Stimulated activated CD8-positive, alpha-beta memory T cell treated with anti-CD3 and anti-CD28 coated beads, Interleukin-7, amount 100 ng/mL, for 48 hours (primary cell): Measurements from ENCODE around the gene SH2D1A.
A peak's percentile ranks its signal among the peaks of the same experiment; 100 is the strongest.
"Not testable (repeated sequence)": the region's sequence is repeated elsewhere in the genome, so short reads cannot be mapped to it uniquely, and the experiment has no call there.

ENCODE experiments used
- DNase-seq, 2 donors: peaks; one replicate each; pipeline ENCODE4 v3.0.0-alpha.2; 2020; ENCODE audit warnings: low read depth in 1 of 2; ENCODE audit errors: extremely low read depth in 1 of 2

The SH2D1A gene

GRCh38 chrX:124346117-124346876 lies at the start of gene SH2D1A:
TSS of gene SH2D1A (plus strand) at chrX:124346563. CDS start at chrX:124346643, 80 bp downstream.
- DNase-seq = no peak

DNA sequence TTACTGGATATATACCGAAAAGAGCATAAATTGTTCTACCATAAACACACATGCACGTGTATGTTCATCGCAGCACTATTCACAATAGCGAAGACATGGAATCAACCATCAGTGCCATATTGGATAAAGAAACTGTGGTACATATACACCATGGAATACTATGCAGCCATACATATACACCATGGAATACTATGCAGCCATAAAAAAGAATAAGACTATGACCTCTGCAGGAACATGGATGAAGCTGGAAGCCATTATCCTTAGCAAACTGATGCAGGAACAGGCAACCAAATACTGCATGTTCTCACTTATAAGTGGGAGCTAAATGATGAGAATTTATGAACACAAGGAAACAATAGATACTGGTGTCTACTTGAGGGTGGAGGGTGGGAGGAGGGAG lies 47.0 kb upstream of the SH2D1A start:
- not testable (repeated sequence) for DNase-seq

GRCh38 chrX:124300405-124300804 lies 46.0 kb upstream of the SH2D1A start:
- no peak for DNase-seq

GRCh38 chrX:124307253-124307907 lies 39.0 kb upstream of the SH2D1A start:
- DNase-seq = no peak

DNA sequence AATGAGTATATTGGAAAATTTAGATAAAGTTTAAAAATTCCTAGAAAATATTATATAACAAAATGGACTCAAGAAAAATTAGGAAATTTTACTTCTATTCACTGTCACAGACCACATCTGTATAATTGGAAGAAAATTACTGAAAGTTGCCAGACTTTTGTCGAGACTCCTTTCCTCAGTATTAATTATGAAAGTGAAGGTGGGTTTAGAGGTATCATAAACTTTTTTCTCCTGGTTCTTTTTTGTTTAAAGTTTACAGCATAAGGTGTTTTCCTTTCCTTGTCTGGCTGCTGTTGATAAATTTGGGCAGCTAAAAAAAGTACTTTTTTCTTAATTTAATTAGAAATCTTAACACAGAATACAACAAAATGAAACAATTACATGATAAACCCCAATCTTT lies 20.6 kb upstream of the SH2D1A start:
- DNase-seq = no peak

- no peak for DNase-seq
These were observed 17.6 kb upstream of the SH2D1A start for GRCh38 chrX:124328765-124329164.

DNA sequence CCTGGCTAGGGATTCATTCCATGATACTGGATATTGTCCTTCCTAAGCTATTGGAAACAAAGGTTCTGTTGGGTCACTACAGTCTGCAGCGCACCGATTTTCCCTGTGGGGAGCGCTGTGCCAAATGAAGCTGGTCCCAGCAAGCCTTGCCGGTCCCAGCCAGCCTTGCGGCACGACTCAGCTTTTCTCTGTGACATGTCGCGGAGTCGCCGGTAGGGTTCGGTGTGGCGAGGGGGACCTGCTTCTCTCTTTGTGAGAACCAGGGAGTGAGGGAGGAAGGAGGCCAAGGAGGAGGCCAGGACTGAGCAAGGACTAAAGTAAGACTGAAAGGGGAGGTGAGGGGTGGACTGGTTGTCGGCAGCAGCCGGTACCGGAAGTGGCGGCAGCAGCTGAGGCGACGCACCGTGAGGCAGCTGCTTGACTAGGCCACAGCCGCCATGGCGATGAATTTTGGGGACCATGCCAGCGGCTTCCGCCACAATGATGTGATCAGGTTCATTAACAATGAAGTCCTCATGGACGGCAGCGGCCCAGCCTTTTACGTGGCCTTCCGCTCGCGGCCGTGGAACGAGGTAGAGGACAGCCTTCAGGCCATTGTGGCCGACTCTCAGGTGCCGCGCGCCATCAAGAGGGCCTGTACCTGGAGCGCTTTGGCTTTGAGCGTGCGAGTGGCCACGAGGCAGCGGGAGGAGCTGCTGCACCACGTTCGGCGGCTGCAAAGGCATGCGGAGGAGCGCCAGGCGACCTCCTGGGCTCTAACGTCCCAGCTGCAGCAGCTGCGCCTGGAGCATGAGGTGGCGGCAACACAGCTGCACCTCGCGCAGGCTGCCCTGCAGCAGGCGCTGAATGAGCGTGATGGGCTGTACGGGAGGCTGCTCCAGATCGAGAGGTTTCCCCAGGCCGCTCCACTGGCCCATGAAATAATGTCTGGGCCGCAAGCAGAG lies 13.6 kb upstream of the SH2D1A start, which contains the start of gene TEX13D:
TSS of gene TEX13D (plus strand) at position 180 of the 944 bp plus-strand sequence. CDS start at position 438, 258 bp downstream.
- no peak for DNase-seq

DNA sequence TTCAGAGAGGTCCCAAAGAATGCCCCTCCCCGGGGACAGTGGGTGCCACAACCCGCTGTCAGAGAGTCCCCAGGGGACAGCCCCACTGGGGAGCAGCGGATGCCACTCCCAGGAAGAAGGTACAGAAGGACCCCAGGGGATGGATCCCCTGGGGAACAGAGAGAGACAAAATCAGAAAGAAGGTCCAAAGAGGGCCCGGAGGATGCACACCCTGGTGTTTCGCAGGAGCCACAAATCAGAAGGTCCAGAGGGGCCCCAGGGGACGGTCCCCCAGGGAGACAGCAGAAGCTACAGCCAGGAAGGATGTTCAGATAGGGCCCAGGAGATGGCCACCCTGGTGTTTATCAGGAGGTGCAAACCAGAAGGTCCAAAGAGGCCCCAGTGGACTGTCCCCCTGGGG lies 12.5 kb upstream of the SH2D1A start:
- DNase-seq = no peak

GRCh38 chrX:124334555-124334954 lies 11.8 kb upstream of the SH2D1A start:
- DNase-seq = not testable (repeated sequence)

DNA sequence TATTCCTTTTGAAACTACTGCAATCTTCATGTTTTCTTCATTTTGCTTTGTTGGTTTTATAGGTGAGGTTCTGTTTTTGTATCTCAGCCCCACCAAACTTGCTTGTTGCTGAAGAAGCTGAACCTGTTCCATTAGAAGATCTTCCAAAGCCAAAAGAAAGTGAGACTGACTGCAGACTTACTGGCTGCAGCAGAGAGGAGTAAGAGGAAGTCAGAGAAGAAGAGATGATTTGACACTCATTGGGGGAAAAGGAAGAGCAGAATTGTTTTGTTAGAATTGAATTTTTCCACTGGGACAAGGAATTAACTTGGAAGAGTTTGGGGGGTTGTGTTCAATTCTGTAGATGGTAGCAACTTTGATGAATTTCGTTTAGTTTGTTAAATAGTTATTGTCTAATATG lies 10.8 kb upstream of the SH2D1A start:
- DNase-seq = no peak

DNA sequence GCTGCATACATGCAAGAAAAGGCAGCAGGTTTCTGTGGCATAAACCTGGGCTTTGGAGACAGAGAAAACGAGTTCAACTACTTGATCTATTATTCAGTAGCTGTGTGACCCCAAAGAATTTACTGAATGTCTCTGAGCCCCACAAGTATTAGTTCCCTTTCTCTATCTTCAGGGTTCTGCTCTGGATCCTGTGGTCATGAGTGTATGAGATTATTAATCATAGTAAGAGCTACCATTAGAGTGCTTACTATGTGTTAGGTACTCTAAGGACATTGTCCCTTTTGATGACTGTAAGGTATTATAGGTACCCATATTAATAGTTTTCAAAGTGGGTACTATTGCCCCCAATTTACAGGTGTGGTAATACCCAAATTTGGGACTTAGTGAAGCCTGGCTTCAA lies 8.4 kb upstream of the SH2D1A start:
- no peak for DNase-seq

DNA sequence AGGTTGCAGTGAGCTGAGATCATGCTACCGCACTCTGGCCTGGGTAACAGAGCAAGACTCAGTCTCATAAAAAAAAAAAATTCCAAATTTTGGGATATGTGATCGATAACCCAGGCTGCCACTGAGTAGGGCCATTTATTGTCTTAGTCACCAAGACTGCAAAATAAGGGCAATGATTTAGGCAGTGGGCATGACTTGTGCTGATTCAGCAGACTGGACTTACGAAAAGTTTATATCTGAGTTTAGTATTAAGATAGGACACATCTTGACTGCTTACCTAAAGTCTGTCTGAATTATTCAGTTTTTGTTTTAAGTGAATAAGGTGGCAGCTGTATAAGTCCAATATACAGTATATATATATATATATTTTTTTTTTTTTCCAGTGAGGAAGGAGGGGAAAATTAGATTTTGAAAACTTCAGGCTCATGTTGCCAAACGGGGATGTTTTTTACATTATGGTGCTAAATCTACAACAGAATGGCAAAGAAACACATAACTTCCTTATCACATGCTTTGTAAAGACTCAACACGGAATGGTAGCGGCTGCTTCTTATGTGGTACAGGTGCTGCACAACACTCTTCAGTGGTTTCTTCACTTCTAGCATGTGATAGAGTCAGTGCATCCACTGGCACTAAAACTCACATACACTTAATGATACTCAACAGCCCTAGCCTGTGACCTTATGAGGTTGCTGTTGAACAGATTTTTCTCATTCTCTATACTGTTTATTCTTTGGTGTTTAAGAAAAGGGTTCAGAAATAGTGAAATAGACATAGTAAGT lies 7.4 kb upstream of the SH2D1A start:
- no peak for DNase-seq

GRCh38 chrX:124341396-124342132 lies 4.8 kb upstream of the SH2D1A start:
- no peak for DNase-seq

- no peak for DNase-seq
These were observed 4.0 kb upstream of the SH2D1A start for GRCh38 chrX:124342174-124342867.

GRCh38 chrX:124343016-124343415 lies 3.3 kb upstream of the SH2D1A start:
- DNase-seq = no peak

DNA sequence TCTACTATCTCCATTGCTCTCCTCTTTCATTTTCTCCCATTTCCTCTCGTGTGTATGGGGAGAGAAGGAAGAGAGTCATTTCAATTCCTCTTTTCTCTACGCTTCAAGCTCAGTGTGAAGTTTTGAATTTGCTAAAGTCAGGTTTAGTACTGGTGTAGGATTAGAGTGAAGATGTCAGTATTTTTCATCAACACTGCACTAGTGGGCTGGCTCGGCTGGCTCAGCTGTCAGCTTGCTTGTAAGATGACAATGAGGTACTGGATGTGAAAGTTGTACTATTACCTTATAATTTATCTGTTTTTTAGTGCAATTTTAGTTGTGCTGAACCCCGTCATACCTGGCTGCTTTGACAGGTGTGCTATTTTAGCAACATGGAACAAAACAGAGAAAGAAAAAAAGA lies 2.1 kb upstream of the SH2D1A start:
- no peak for DNase-seq

DNA sequence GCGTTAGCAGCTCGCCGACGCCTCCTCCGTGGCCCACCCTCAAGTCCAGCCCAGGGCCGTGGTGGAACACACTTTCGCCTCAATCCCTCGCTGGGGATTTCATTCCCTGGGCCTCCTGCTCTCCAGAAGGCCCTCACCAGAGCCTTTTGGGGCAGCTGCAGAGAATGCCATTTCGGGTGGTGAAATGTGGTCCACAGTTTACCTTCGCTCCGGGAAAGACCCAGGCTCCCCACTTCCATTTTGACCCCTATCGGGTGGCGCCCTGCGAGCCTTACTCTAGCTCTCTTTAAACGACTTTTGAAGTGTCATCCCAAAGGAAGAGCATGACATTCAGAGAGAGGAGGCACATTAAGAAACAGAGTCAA lies 496 bp downstream of the SH2D1A start:
- no peak for DNase-seq

DNA sequence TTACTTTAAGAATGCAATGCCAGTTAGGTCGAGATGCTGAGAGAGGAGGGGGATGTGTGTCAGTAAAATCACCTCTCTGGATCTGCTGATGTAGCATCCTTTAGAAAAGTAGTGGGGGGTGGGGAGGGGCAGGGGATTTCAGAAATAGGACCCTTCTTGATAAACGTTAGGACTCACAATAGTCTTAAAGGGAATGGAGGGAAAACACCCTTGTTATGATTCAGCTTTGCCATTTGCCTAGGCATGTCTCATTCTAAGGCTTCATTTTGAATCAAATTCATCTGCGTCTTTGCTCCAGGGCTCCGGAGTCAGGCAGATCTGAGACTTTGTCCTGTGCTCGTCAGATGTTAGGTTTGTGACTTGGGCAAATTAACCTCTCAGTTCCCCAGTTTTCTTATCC lies 879 bp downstream of the SH2D1A start:
- DNase-seq = peak in 1 of 2 donors; percentile 32

- no peak for DNase-seq
These were observed 1.8 kb downstream of the SH2D1A start for GRCh38 chrX:124348182-124348581.
